ENCODE data around the gene TENM4.

The TENM4 gene

DNA sequence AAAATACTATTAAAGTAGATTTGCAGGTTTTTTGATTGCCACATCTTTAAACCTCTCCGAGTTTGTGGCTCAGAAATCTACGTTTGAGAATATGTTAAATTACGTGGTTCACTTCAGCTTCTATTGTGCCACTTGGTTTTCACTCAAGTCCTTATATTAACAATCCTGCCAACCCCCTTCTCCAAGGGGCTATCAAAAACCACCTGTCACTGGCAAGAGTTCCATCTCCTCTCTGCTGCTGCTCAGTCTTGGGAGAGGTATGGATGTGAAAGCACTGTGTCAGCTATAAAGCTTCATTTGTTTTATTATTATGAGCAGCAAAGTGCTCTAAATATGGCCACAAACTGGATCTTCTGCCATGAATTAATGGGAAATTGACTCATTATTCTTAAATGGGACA lies 668.6 kb downstream of the TENM4 start:
- TF ChIP-seq EP300 (IDR thresholded peaks at IDR 0.05; ENCODE audit: borderline replicate concordance) = no peak
- TF ChIP-seq FOXM1 (IDR thresholded peaks at IDR 0.05; ENCODE audit: borderline replicate concordance, low read depth) = no peak
- TF ChIP-seq CREB1 (IDR thresholded peaks at IDR 0.05; ENCODE audit: low read depth) = no peak
- no peak for TF ChIP-seq EGR1 (IDR thresholded peaks at IDR 0.05)
- TF ChIP-seq ZBTB7A (IDR thresholded peaks at IDR 0.05; ENCODE audit: low read depth) = no peak
- no peak for TF ChIP-seq TAF1 (IDR thresholded peaks at IDR 0.05; ENCODE audit: low read depth)
- TF ChIP-seq, protein P1, sequence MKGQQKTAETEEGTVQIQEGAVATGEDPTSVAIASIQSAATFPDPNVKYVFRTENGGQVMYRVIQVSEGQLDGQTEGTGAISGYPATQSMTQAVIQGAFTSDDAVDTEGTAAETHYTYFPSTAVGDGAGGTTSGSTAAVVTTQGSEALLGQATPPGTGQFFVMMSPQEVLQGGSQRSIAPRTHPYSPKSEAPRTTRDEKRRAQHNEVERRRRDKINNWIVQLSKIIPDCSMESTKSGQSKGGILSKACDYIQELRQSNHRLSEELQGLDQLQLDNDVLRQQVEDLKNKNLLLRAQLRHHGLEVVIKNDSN (IDR thresholded peaks at IDR 0.05) = no peak
- TF ChIP-seq NFIC (IDR thresholded peaks at IDR 0.05) = no peak
- no peak for TF ChIP-seq YY1 (IDR thresholded peaks at IDR 0.05; ENCODE audit: low read depth)
- no peak for TF ChIP-seq TEAD4 (IDR thresholded peaks at IDR 0.05)
- no peak for TF ChIP-seq RAD21 (IDR thresholded peaks at IDR 0.05; ENCODE audit: low read depth)
- TF ChIP-seq CEBPB (IDR thresholded peaks at IDR 0.05) = no peak
- TF ChIP-seq, protein P2, sequence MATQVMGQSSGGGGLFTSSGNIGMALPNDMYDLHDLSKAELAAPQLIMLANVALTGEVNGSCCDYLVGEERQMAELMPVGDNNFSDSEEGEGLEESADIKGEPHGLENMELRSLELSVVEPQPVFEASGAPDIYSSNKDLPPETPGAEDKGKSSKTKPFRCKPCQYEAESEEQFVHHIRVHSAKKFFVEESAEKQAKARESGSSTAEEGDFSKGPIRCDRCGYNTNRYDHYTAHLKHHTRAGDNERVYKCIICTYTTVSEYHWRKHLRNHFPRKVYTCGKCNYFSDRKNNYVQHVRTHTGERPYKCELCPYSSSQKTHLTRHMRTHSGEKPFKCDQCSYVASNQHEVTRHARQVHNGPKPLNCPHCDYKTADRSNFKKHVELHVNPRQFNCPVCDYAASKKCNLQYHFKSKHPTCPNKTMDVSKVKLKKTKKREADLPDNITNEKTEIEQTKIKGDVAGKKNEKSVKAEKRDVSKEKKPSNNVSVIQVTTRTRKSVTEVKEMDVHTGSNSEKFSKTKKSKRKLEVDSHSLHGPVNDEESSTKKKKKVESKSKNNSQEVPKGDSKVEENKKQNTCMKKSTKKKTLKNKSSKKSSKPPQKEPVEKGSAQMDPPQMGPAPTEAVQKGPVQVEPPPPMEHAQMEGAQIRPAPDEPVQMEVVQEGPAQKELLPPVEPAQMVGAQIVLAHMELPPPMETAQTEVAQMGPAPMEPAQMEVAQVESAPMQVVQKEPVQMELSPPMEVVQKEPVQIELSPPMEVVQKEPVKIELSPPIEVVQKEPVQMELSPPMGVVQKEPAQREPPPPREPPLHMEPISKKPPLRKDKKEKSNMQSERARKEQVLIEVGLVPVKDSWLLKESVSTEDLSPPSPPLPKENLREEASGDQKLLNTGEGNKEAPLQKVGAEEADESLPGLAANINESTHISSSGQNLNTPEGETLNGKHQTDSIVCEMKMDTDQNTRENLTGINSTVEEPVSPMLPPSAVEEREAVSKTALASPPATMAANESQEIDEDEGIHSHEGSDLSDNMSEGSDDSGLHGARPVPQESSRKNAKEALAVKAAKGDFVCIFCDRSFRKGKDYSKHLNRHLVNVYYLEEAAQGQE (IDR thresholded peaks at IDR 0.05; ENCODE audit: low read depth) = no peak
- TF ChIP-seq, protein P3, sequence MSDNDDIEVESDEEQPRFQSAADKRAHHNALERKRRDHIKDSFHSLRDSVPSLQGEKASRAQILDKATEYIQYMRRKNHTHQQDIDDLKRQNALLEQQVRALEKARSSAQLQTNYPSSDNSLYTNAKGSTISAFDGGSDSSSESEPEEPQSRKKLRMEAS (IDR thresholded peaks at IDR 0.05) = no peak

DNA sequence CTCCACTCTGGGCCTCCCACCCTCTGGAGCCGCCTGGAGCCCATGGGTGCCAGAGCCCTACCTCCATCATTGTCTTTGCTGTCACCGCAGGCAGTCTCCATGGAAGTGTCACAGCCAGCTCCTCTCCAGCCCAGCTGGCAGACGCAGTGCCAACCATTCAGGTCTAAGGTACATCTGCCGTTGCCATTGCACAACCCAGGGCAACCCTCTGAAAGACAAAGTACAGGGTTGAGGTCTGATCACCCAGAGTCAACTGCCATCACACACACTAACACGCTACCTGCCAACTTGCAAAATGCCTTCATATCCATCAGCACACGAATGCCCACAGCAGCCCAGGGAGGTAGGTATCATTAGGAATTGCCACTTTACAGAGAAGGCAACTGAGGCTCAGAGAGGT lies 669.9 kb downstream of the TENM4 start:
- TF ChIP-seq, protein P2 (IDR thresholded peaks at IDR 0.05; ENCODE audit: low read depth) = no peak
- no peak for TF ChIP-seq ZBTB7A (IDR thresholded peaks at IDR 0.05; ENCODE audit: low read depth)
- no peak for TF ChIP-seq YY1 (IDR thresholded peaks at IDR 0.05; ENCODE audit: low read depth)
- TF ChIP-seq TEAD4 (IDR thresholded peaks at IDR 0.05) = no peak
- TF ChIP-seq FOXM1 (IDR thresholded peaks at IDR 0.05; ENCODE audit: borderline replicate concordance, low read depth) = no peak
- TF ChIP-seq CEBPB (IDR thresholded peaks at IDR 0.05) = no peak
- no peak for TF ChIP-seq CREB1 (IDR thresholded peaks at IDR 0.05; ENCODE audit: low read depth)
- no peak for TF ChIP-seq NFIC (IDR thresholded peaks at IDR 0.05)
- TF ChIP-seq TAF1 (IDR thresholded peaks at IDR 0.05; ENCODE audit: low read depth) = no peak
- TF ChIP-seq, protein P1 (IDR thresholded peaks at IDR 0.05) = no peak
- no peak for TF ChIP-seq EP300 (IDR thresholded peaks at IDR 0.05; ENCODE audit: borderline replicate concordance)
- TF ChIP-seq TCF12 (IDR thresholded peaks at IDR 0.05; ENCODE audit: low read depth) = no peak
- TF ChIP-seq RAD21 (IDR thresholded peaks at IDR 0.05; ENCODE audit: low read depth) = no peak
- TF ChIP-seq, protein P3 (IDR thresholded peaks at IDR 0.05) = no peak

DNA sequence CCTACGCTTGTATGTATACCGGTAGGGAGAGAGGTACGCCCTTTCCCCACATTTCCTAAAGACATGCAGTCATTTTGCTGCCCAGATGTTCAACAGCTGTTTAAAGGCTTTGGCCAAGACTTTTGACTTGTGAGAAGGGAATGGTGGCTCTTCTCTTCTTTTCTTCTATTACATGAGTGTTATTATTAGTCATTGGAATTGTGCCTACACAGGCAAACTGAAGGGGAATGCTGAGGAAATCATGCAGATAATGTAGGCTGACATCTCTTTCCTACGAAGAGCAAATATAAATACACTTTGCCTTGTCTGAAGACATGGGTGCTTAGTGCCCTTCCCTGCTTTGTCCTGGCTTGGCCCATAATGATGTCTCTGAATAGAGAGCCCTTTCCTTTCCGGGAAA lies 671.9 kb downstream of the TENM4 start:
- TF ChIP-seq EGR1 (IDR thresholded peaks at IDR 0.05) = no peak
- TF ChIP-seq, protein P1 (IDR thresholded peaks at IDR 0.05) = no peak
- TF ChIP-seq, protein P3 (IDR thresholded peaks at IDR 0.05) = no peak
- no peak for TF ChIP-seq CEBPB (IDR thresholded peaks at IDR 0.05)
- TF ChIP-seq, protein P2 (IDR thresholded peaks at IDR 0.05; ENCODE audit: low read depth) = no peak
- no peak for TF ChIP-seq NFIC (IDR thresholded peaks at IDR 0.05)

DNA sequence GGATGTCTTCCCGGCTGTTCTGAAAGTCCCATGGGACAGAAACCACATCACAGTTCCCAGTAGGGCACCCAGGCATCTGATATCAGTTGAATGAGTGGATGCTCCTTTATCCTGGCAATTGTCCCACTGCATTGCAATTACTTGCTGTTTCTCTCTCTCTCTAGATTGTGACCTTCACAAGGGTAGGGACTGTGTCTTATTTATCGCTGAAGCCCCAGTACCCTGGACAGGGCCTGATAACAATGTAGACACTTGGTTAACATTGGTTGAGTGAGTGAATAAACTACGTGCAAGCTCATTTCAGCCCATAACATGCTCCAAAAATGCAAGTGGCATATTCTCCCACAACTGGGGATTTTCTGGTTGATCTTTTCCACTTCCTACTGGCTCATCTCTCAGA lies 672.5 kb downstream of the TENM4 start:
- TF ChIP-seq, protein P1 (IDR thresholded peaks at IDR 0.05) = no peak
- TF ChIP-seq, protein P2 (IDR thresholded peaks at IDR 0.05; ENCODE audit: low read depth) = peak; percentile 72

All from Ishikawa (cell line).